SJSA1 (cell line): Measurements from ENCODE around the gene COL11A1. TPM values are rescaled to one million over a fixed set of nuclear protein-coding genes. Genes with fewer than 3 reads are reported as not detected.

ENCODE experiments used
- DNase-seq, 2 experiments: peaks; one replicate each; pipeline ENCODE4 v3.0.0-alpha.2; 2015 to 2020; ENCODE audit warnings: low spot score in 2 of 2, low read depth in 1 of 2
- H3K27ac ChIP-seq: fragments of 250-450 bp; sonication (Bioruptor Pico); 2 replicates; pipeline ENCODE4 v1.5.1; 2020; ENCODE audit warnings: mild to moderate bottlenecking, moderate library complexity
- H3K27me3 ChIP-seq: fragments of 250-450 bp; sonication (Bioruptor Pico); replicated peaks from 2 replicates; pipeline ENCODE4 v1.5.1; 2020; ENCODE audit warnings: mild to moderate bottlenecking, moderate library complexity
- H3K36me3 ChIP-seq: fragments of 250-450 bp; sonication (Bioruptor Pico); 2 replicates; pipeline ENCODE4 v1.5.1; 2020; ENCODE audit warnings: mild to moderate bottlenecking
- H3K4me1 ChIP-seq: fragments of 250-450 bp; sonication (Bioruptor Pico); replicated peaks from 2 replicates; pipeline ENCODE4 v1.6.1; 2021; ENCODE audit warnings: mild to moderate bottlenecking
- H3K4me3 ChIP-seq: fragments of 250-450 bp; sonication (Bioruptor Pico); 2 replicates; pipeline ENCODE4 v1.5.1; 2020; ENCODE audit warnings: mild to moderate bottlenecking
- H3K9me3 ChIP-seq: fragments of 250-450 bp; sonication (Bioruptor Pico); replicated peaks from 2 replicates; pipeline ENCODE4 v1.5.1; 2020; ENCODE audit warnings: mild to moderate bottlenecking
- total RNA-seq: library from RNA; depleted of rRNA; stranded (reverse); fragments of >200 nt; shearing (Covaris generic); gene quantifications from 2 replicates; pipeline ENCODE4 v1.2.3, GENCODE V29; 2014

COL11A1 gene
- total RNA-seq, 1 experiment from 2014 or later: 470 TPM

DNA sequence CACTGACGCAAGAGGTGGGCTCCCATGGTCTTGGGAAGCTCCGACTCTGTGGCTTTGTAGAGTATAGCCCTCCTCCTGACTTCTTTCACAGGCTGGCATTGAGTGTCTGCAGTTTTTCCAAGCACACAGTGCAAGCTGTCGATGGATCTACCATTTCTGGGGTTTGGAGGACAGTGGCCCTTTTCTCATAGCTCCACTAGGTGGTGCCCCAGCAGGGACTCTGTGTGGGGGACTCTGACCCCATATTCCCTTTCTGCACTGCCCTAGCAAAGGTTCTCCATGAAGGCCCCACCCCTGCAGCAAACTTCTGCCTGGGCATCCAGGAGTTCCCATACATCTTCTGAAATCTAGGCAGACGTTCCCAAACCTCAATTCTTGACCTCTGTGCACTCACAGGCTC is 236.2 kb downstream of the COL11A1 start:
- no peaks in the 10 kb centered on the region for H3K4me1 ChIP-seq

DNA sequence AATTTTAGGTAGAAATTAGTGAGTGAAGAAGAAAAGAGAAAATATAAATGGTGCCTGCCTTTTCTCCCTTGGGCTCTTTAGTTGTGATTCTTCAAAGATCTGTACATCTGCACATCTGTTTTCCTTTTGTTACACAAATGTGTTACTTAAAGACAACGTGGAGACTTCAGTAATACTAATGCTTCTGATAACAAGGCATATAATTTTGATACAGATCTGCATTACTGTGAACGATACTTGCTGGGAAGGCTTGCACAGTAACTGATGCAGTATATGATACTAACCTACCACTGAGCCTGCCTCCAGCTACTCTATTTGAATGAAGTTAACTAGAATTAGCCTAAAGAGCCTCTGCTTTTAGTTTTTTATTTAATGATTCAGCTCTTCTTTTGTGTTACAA is 244.6 kb downstream of the COL11A1 start:
- Histone ChIP-seq H3K4me1 (no peaks in the 10 kb centered on the region), H3K9me3 (no peaks in the 10 kb centered on the region), H3K36me3 (no peaks in the 10 kb centered on the region), H3K27ac (no peak overlapping the region), H3K4me3 (no peak overlapping the region), H3K27me3 (no peaks in the 10 kb centered on the region)
- no peak for DNase-seq

More for the DNA sequence above, 236.2 kb downstream of the COL11A1 start:
- DNase-seq: no peak
- peaks cover 4% of the 10 kb centered on the region; the same call in 1 of the 2 replicates for H3K27me3 ChIP-seq
- no peaks in the 10 kb centered on the region; the same call in 1 of the 2 replicates for H3K9me3 ChIP-seq
- H3K36me3 ChIP-seq: peaks cover 12% of the 10 kb centered on the region
- no peak overlapping the region for H3K4me3 ChIP-seq
- H3K27ac ChIP-seq: no peak overlapping the region

GRCh38 chr1:102861247-102861646 is 247.1 kb downstream of the COL11A1 start:
- Histone ChIP-seq H3K27ac (no peak overlapping the region), H3K4me1 (no peaks in the 10 kb centered on the region), H3K36me3 (no peaks in the 10 kb centered on the region), H3K9me3 (no peaks in the 10 kb centered on the region), H3K4me3 (no peak overlapping the region), H3K27me3 (no peaks in the 10 kb centered on the region)
- DNase-seq: no peak

DNA sequence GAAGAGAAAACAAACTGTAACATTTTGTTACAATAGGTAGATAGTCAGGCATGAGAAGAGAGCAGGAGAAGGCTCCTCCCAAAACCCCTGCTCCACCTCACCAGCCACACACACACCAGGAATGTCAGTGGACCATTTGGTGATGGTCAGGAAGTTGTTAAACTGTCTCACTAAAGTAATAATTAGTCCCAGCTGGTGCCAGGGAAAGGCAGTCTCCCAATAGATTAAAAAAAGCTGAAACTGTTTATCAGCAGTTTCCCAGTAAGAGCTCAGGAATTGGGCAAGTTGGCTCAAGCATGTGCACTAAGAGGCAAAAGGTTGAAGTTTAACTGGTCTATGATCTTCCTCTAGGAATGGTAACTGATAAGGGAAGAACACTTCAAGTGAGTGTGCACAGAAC is 249.6 kb downstream of the COL11A1 start:
- no peak overlapping the region for H3K27ac ChIP-seq
- no peaks in the 10 kb centered on the region for H3K9me3 ChIP-seq
- no peaks in the 10 kb centered on the region for H3K4me1 ChIP-seq
- no peaks in the 10 kb centered on the region for H3K27me3 ChIP-seq
- no peak for DNase-seq
- no peak overlapping the region for H3K4me3 ChIP-seq
- H3K36me3 ChIP-seq: no peaks in the 10 kb centered on the region

GRCh38 chr1:102857251-102857650 is 251.1 kb downstream of the COL11A1 start:
- H3K4me3 ChIP-seq: no peak overlapping the region
- H3K9me3 ChIP-seq: no peaks in the 10 kb centered on the region
- no peaks in the 10 kb centered on the region for H3K27me3 ChIP-seq
- H3K4me1 ChIP-seq: no peaks in the 10 kb centered on the region
- H3K36me3 ChIP-seq: no peaks in the 10 kb centered on the region
- DNase-seq: no peak
- no peak overlapping the region for H3K27ac ChIP-seq

GRCh38 chr1:102853701-102854187 is 254.6 kb downstream of the COL11A1 start:
- Histone ChIP-seq H3K4me3 (no peak overlapping the region), H3K4me1 (no peaks in the 10 kb centered on the region), H3K27me3 (no peaks in the 10 kb centered on the region), H3K27ac (no peak overlapping the region), H3K36me3 (no peaks in the 10 kb centered on the region), H3K9me3 (no peaks in the 10 kb centered on the region)
- no peak for DNase-seq

GRCh38 chr1:102853136-102853535 is 255.2 kb downstream of the COL11A1 start:
- no peak overlapping the region for H3K27ac ChIP-seq
- H3K27me3 ChIP-seq: no peaks in the 10 kb centered on the region
- no peak for DNase-seq
- H3K9me3 ChIP-seq: no peaks in the 10 kb centered on the region
- H3K4me3 ChIP-seq: no peak overlapping the region
- no peaks in the 10 kb centered on the region for H3K4me1 ChIP-seq
- no peaks in the 10 kb centered on the region for H3K36me3 ChIP-seq

- Histone ChIP-seq H3K4me3 (no peak overlapping the region), H3K9me3 (no peaks in the 10 kb centered on the region), H3K4me1 (no peaks in the 10 kb centered on the region), H3K27me3 (no peaks in the 10 kb centered on the region), H3K27ac (no peak overlapping the region), H3K36me3 (no peaks in the 10 kb centered on the region)
- no peak for DNase-seq
Measured at GRCh38 chr1:102852613-102853012, 255.7 kb downstream of the COL11A1 start.

GRCh38 chr1:102851616-102852015 is 256.7 kb downstream of the COL11A1 start:
- no peak for DNase-seq
- Histone ChIP-seq H3K4me3 (no peak overlapping the region), H3K27me3 (no peaks in the 10 kb centered on the region), H3K36me3 (no peaks in the 10 kb centered on the region), H3K9me3 (no peaks in the 10 kb centered on the region), H3K4me1 (no peaks in the 10 kb centered on the region), H3K27ac (no peak overlapping the region)

GRCh38 chr1:102842606-102843005 is 265.7 kb downstream of the COL11A1 start:
- no peaks in the 10 kb centered on the region for H3K4me1 ChIP-seq
- H3K36me3 ChIP-seq: no peaks in the 10 kb centered on the region
- no peaks in the 10 kb centered on the region for H3K27me3 ChIP-seq
- no peak for DNase-seq
- no peaks in the 10 kb centered on the region for H3K9me3 ChIP-seq
- H3K4me3 ChIP-seq: no peak overlapping the region
- H3K27ac ChIP-seq: no peak overlapping the region

DNA sequence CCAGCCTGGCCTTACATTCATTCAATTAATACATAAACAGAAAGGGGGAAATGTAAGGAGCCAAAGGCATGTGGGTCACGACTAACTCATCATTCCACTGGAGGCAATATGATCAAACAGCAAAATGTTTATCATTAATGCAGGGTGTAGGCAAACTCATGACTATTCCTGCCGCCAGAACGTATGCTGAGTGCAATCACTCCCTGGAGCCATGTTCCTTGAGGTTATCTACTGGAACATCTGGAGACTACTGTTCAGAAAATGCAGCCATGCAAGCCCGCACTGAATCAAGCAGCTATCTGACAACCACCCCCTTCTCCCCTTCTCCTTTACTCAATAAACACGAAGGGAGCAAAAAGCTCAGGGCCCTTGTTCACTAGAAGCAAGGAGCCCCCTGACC is 267.6 kb downstream of the COL11A1 start:
- DNase-seq: no peak
- Histone ChIP-seq H3K4me3 (no peak overlapping the region), H3K36me3 (no peaks in the 10 kb centered on the region), H3K27ac (no peak overlapping the region), H3K4me1 (no peaks in the 10 kb centered on the region), H3K27me3 (no peaks in the 10 kb centered on the region), H3K9me3 (no peaks in the 10 kb centered on the region)

DNA sequence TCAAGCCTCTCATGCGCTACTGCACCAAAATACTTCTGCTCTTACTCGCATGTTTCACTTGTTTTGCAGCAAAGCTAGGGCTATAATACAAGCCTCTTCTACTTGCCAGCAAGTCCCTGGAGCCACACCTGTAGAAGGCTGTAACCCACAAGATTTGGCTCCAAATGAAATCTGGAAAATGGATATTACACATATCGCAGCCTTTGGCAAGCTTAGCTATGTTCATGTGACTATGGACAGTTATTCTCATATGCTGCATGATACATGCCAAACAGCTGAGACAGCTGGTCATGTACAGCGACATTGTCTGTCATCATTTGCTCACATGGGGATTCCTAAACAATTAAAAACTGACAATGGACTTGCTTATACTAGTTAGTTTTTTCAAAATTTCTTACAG is 270.3 kb downstream of the COL11A1 start:
- H3K9me3 ChIP-seq: no peaks in the 10 kb centered on the region
- no peaks in the 10 kb centered on the region for H3K36me3 ChIP-seq
- no peaks in the 10 kb centered on the region for H3K27me3 ChIP-seq
- no peak overlapping the region for H3K27ac ChIP-seq
- H3K4me3 ChIP-seq: no peak overlapping the region
- DNase-seq: no peak
- H3K4me1 ChIP-seq: no peaks in the 10 kb centered on the region

- Histone ChIP-seq H3K27me3 (no peaks in the 10 kb centered on the region), H3K9me3 (no peaks in the 10 kb centered on the region), H3K36me3 (no peaks in the 10 kb centered on the region), H3K4me1 (no peaks in the 10 kb centered on the region), H3K27ac (no peak overlapping the region), H3K4me3 (no peak overlapping the region)
- no peak for DNase-seq
Measured at GRCh38 chr1:102837551-102837950, 270.8 kb downstream of the COL11A1 start.

DNA sequence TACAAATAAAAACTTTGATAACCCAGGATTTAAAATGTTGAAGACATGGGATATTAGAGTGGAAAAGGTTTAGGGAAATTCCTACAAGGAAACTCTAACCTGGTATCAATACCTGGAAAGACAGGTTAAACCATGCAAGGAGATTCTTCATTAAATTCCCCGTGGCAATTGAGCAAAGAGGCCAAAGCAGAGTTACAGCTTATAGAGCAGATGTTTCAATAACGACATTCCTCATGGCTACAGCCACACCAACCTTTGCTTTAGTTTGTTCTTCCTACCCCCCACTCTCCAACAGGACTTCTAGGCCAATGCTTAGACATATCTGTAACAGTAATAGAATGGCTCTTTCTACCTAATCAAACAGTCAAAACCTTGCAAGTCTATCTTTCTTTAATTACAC is 271.3 kb downstream of the COL11A1 start:
- Histone ChIP-seq H3K4me1 (no peaks in the 10 kb centered on the region), H3K9me3 (no peaks in the 10 kb centered on the region), H3K4me3 (no peak overlapping the region), H3K36me3 (no peaks in the 10 kb centered on the region), H3K27ac (no peak overlapping the region), H3K27me3 (no peaks in the 10 kb centered on the region)
- DNase-seq: no peak

- no peaks in the 10 kb centered on the region for H3K9me3 ChIP-seq
Measured at GRCh38 chr1:102834688-102835320, 273.5 kb downstream of the COL11A1 start.

More at GRCh38 chr1:102834688-102835320, 273.5 kb downstream of the COL11A1 start:
- DNase-seq: no peak
- no peaks in the 10 kb centered on the region for H3K36me3 ChIP-seq
- no peak overlapping the region for H3K27ac ChIP-seq
- no peaks in the 10 kb centered on the region for H3K4me1 ChIP-seq
- H3K27me3 ChIP-seq: no peaks in the 10 kb centered on the region
- H3K4me3 ChIP-seq: no peak overlapping the region
